ENCODE data around the gene MAP4K4. TPM values are rescaled to one million over a fixed set of nuclear protein-coding genes. Genes with fewer than 3 reads are reported as not detected.
A peak's percentile ranks its signal among the peaks of the same experiment; 100 is the strongest.

MAP4K4 gene
- total and polyA plus RNA-seq, 2 of the 13 experiments (the other 11 are each of a cell fraction or from before 2014, with no cell fraction given), result 105 to 264 TPM

DNA sequence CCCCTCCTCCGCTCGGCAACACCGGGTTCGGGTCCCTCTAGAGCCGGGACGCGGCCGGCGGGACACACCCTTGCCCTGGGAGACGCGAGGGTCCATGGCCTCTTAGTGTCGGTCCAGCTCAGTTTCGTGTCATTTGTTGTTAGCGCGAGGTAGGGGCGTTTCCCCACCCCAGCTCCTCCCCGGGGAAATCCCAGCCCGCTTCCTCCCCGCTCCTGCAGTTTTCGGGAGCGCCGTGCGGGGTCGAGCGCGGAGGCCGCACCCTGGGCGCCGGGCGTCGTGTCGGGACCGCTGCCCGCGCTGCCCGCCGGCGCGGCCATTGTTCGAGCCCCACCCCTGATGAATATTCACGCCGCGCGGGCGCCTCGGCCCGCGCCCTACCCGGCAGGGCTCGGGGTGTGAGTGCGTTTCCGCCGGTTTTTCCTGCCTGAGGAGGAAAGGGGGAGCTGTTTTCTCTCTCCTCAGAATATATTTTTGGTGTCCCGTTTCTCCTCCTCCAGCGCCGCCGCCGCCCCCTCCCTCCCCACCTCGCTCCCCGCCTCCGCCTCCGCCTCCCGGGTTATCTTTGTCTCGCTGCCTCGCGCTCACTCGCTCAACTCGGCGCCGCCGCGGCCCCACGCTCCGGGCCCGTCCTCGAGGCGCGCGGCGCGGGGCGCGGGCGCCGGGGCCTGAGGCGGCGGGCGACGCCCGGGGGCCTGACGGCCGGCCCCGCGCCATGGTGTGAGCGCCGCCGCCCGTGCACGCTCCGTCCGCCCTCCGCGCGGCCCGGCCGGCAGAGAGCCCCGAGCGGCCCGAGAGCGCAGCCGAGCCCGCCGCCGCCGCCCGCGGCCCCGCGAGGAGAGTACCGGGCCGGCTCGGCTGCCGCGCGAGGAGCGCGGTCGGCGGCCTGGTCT, at the start of gene MAP4K4 (continued):
- TF ChIP-seq CENPBD1 (CRISPR knock-in tag; IDR thresholded peaks at IDR 0.05; ENCODE audit: borderline replicate concordance, low read depth), result no peak; the same call in 1 of the 2 replicates
- TF ChIP-seq REPIN1 (CRISPR knock-in tag; IDR thresholded peaks at IDR 0.05; ENCODE audit: borderline replicate concordance, low read depth), result peak; percentile 64; the same call in 1 of the 2 replicates
- TF ChIP-seq ZBTB40 (IDR thresholded peaks at IDR 0.05), result no peak
- TF ChIP-seq ZBTB40 (CRISPR knock-in tag; IDR thresholded peaks at IDR 0.05), result no peak
- TF ChIP-seq SALL2 (CRISPR knock-in tag; IDR thresholded peaks at IDR 0.05), result peak; percentile 87
- peak; percentile 48 to 65; a peak in 3 of 4 replicates for TF ChIP-seq POLR2A (IDR thresholded peaks at IDR 0.05; ENCODE audit: insufficient read depth in 1 of 2, low read depth in 2 of 2, low read length in 2 of 2)
- 0 out of 2 replicates have a peak, but pooled peaks have one; percentile 41 for TF ChIP-seq SMAD3 (CRISPR knock-in tag; IDR thresholded peaks at IDR 0.05)
- no peak for TF ChIP-seq NFKBIZ (CRISPR knock-in tag; IDR thresholded peaks at IDR 0.05)
- TF ChIP-seq DR1 (CRISPR knock-in tag; IDR thresholded peaks at IDR 0.05), result 0 out of 2 replicates have a peak, but pooled peaks have one; percentile 26
- TF ChIP-seq KDM6A (CRISPR knock-in tag; IDR thresholded peaks at IDR 0.05; ENCODE audit: low read depth), result no peak
- peak; percentile 52 for TF ChIP-seq DRAP1 (CRISPR knock-in tag; IDR thresholded peaks at IDR 0.05)
- TF ChIP-seq ZNF547 (CRISPR knock-in tag; IDR thresholded peaks at IDR 0.05), result peak; percentile 88; the same call in 1 of the 2 replicates
- no peak for TF ChIP-seq ZBTB4 (CRISPR knock-in tag; IDR thresholded peaks at IDR 0.05; ENCODE audit: borderline replicate concordance)
- TF ChIP-seq ZNF274 (CRISPR knock-in tag; IDR thresholded peaks at IDR 0.05), result peak; percentile 86
